DOHH2 (cell line): ENCODE data around the gene VASP.

ENCODE experiments used
- H3F3A ChIP-seq: fragments of 200-600 bp; sonication (generic), shearing (Covaris generic); 2 replicates; pipeline ENCODE4 v1.6.0; 2016; ENCODE audit warnings: antibody characterized with exemption, mild to moderate bottlenecking; ENCODE audit not compliant: control insufficient read depth, insufficient read depth
- H3K27ac ChIP-seq: fragments of 200-600 bp; sonication (generic); 2 replicates; pipeline ENCODE4 v1.5.1; 2014; ENCODE audit warnings: low read depth, mild to moderate bottlenecking, low read length, moderate library complexity
- H3K27me3 ChIP-seq: fragments of 200-600 bp; sonication (generic); 2 replicates; pipeline ENCODE4 v1.6.1; 2014; ENCODE audit warnings: mild to moderate bottlenecking, low read length, mixed read lengths; ENCODE audit not compliant: control insufficient read depth
- H3K36me3 ChIP-seq: fragments of 200-600 bp; sonication (generic); 2 replicates; pipeline ENCODE4 v1.6.1; 2014; ENCODE audit warnings: mild to moderate bottlenecking, low read length, moderate library complexity, mixed read lengths; ENCODE audit not compliant: control insufficient read depth
- H3K4me1 ChIP-seq: fragments of 200-600 bp; sonication (generic); 2 replicates; pipeline ENCODE4 v1.6.1; 2014; ENCODE audit warnings: mild to moderate bottlenecking, low read length, mixed read lengths; ENCODE audit not compliant: control insufficient read depth
- H3K4me2 ChIP-seq: fragments of 200-600 bp; sonication (generic); 2 replicates; pipeline ENCODE4 v1.6.0; 2014; ENCODE audit warnings: mild to moderate bottlenecking, low read length, moderate library complexity
- H3K4me3 ChIP-seq: fragments of 200-600 bp; sonication (generic); 2 replicates; pipeline ENCODE4 v1.5.1; 2014; ENCODE audit warnings: mild to moderate bottlenecking, low read length, mixed read lengths
- H3K79me2 ChIP-seq: fragments of 200-600 bp; sonication (generic); 2 replicates; pipeline ENCODE4 v1.6.1; 2014; ENCODE audit warnings: mild to moderate bottlenecking, low read length, mixed read lengths; ENCODE audit not compliant: control insufficient read depth
- H3K9me2 ChIP-seq: fragments of 200-600 bp; sonication (generic); replicated peaks from 2 replicates; pipeline ENCODE4 v1.6.1; 2014; ENCODE audit warnings: mild to moderate bottlenecking, low read length, mixed read lengths; ENCODE audit not compliant: control insufficient read depth
- H3K9me3 ChIP-seq: fragments of 200-600 bp; sonication (generic); 2 replicates; pipeline ENCODE4 v1.6.1; 2014; ENCODE audit warnings: antibody characterized with exemption, low read length, mixed read lengths; ENCODE audit not compliant: control insufficient read depth, insufficient read depth
- H4K20me1 ChIP-seq: fragments of 200-600 bp; sonication (generic); 2 replicates; pipeline ENCODE4 v1.6.0; 2014; ENCODE audit warnings: low read depth, mild to moderate bottlenecking, antibody characterized with exemption, low read length, moderate library complexity; ENCODE audit not compliant: control insufficient read depth, insufficient read depth
- CTCF ChIP-seq: fragments of 200-600 bp; sonication (generic); IDR thresholded peaks from one replicate; pipeline ENCODE4 v1.5.1; 2014; ENCODE audit warnings: antibody characterized with exemption, mild to moderate bottlenecking, low read depth, low read length; ENCODE audit not compliant: poor library complexity, severe bottlenecking
- EZH2phosphoT487 ChIP-seq: fragments of 200-600 bp; sonication (generic); IDR thresholded peaks from 2 replicates; pipeline ENCODE4 v1.6.1; 2017; ENCODE audit warnings: borderline replicate concordance, mild to moderate bottlenecking, antibody characterized with exemption, low read length, moderate library complexity, mixed read lengths

VASP gene

GRCh38 chr19:45501730-45502014, 5.6 kb upstream of the VASP start:
- H3K4me1 ChIP-seq = peaks cover 55% of the 10 kb centered on the region
- no peaks in the 10 kb centered on the region for H3K9me3 ChIP-seq
- no peaks in the 10 kb centered on the region; the same call in 1 of the 2 replicates for H3K27me3 ChIP-seq
- no peak overlapping the region for H3K27ac ChIP-seq
- no peaks in the 10 kb centered on the region for H3K79me2 ChIP-seq
- peaks cover 5% of the 10 kb centered on the region for H3F3A ChIP-seq
- H3K4me2 ChIP-seq = no peak overlapping the region
- TF ChIP-seq CTCF = no peak
- TF ChIP-seq EZH2phosphoT487 = no peak
- no peaks in the 10 kb centered on the region for H4K20me1 ChIP-seq
- no peak overlapping the region for H3K4me3 ChIP-seq
- H3K9me2 ChIP-seq = no peaks in the 10 kb centered on the region
- no peaks in the 10 kb centered on the region for H3K36me3 ChIP-seq

GRCh38 chr19:45502111-45502510, 5.2 kb upstream of the VASP start:
- Histone ChIP-seq H3K27ac (no peak overlapping the region), H3F3A (peaks cover 5% of the 10 kb centered on the region), H3K9me3 (no peaks in the 10 kb centered on the region), H3K4me1 (peaks cover 54% of the 10 kb centered on the region), H3K4me3 (no peak overlapping the region), H3K4me2 (no peak overlapping the region), H3K9me2 (no peaks in the 10 kb centered on the region), H3K36me3 (no peaks in the 10 kb centered on the region), H3K79me2 (no peaks in the 10 kb centered on the region), H4K20me1 (no peaks in the 10 kb centered on the region), H3K27me3 (no peaks in the 10 kb centered on the region)
- TF ChIP-seq EZH2phosphoT487 (no peak), CTCF (no peak)

DNA sequence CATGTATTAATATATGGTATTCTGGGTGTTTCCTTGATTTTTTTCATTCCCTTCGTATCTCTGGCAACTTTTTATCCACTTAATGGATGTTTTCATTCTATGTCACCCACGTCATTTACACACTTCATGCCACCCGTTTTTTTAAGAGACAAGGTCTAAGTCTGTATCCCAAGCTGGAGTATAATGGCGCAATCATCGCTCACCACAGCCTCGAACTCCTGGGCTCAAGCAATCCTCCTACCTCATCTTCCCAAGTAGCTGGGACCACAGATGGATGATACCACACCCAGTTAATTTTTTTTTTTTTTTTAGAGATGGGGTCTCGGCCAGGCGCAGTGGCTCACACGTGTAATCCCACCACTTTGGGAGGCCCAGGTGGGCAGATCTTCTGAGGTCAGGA, 3.4 kb upstream of the VASP start:
- no peaks in the 10 kb centered on the region for H3K27me3 ChIP-seq

More for the DNA sequence above, 3.4 kb upstream of the VASP start:
- Histone ChIP-seq H3K9me2 (no peaks in the 10 kb centered on the region), H3K4me2 (no peak overlapping the region), H3K79me2 (peaks cover 16% of the 10 kb centered on the region), H4K20me1 (no peaks in the 10 kb centered on the region), H3K27ac (no peak overlapping the region), H3K9me3 (no peaks in the 10 kb centered on the region), H3K36me3 (no peaks in the 10 kb centered on the region), H3K4me1 (peaks cover 42% of the 10 kb centered on the region), H3K4me3 (no peak overlapping the region), H3F3A (peaks cover under 1% of the 10 kb centered on the region; the same call in 1 of the 2 replicates)
- no peak for TF ChIP-seq EZH2phosphoT487
- TF ChIP-seq CTCF = no peak
